Left lobe of liver (tissue), 2 donors: ENCODE results near the gene MAPK10. TPM values are rescaled to one million over a fixed set of nuclear protein-coding genes. Genes with fewer than 3 reads are reported as not detected.
"Not testable (repeated sequence)": the region's sequence is repeated elsewhere in the genome, so short reads cannot be mapped to it uniquely, and the experiment has no call there.

ENCODE experiments used
- ATAC-seq: fragments of 200-7000 bp; cut with Tn5 transposase; one replicate; pipeline ENCODE4 v1.9.1; 2020; ENCODE audit warnings: mild to moderate bottlenecking, moderate library complexity
- DNase-seq: peaks from one replicate; pipeline ENCODE4 v3.0.0-alpha.2; 2020; ENCODE audit warnings: low spot score
- total RNA-seq: library from RNA; stranded (reverse); gene quantifications from one replicate; pipeline ENCODE4 v1.2.1, GENCODE V29; 2021
- donor health status: DM: no; HTN: no; CAD: no; lungs with moderate emphysema.
- donor health status: DM: no; HTN: yes; CAD: no.

Gene MAPK10
- total RNA-seq, 1 donor from 2014 or later: 2.4 TPM

DNA sequence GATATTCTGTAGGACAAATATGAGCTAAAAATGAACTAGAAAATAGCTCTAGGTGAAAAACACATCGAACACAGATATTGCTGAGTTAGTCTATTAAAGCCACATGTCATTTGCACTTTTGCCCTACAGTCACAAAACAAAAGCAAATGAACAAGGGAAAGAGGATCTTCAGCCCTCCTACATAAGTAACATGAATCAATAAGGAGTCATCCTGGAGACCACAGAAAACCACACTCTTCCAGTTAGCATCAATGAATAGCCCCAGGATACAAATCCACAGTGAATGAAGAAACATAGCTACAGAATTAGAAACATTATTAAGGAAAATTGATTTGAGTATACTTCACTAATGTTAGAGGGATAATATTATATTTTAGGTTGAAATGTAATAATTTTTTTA, 311.4 kb downstream of the MAPK10 start:
- ATAC-seq (no peak), DNase-seq (no peak)

DNA sequence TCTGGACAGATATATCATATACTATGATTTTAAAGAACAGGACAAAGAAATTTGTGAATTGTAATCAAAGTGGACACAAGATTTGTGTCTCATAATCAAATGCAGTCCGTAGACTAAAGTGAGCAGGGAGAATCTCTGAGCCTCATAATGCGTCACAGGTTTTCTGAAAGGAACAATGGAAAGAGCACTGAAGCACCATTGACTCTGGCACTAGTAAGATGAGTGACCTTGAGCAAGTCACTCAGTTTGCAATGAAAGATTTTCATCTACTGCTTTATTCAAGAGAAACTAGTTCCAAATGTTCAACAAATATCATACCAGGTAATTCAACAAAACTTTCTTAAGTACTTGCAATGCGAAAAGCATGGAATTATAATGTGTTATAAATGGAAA, 315.3 kb downstream of the MAPK10 start:
- ATAC-seq (no peak), DNase-seq (no peak)

GRCh38 chr4:86043755-86044592, 315.9 kb downstream of the MAPK10 start:
- ATAC-seq: peak; percentile 83
- DNase-seq: no peak

DNA sequence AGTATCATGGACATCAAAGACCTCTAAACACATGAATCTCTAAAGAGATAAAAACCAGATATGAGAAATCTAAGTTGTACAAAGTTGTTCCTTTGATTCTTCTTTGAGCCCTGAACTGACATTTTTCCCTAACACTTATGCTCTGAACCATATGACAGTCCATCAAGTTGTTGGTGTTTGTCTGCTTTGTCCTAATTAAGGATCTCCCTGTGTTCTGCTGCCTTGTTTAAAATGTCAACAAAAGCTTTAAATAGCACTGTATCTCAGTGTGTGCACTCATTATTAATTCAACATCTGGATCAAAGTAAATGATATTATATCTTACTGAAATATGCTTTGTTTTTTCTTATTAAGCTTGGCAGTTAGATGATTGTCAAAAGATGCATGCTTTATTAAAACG, 321.8 kb downstream of the MAPK10 start:
- ATAC-seq: no peak
- DNase-seq: no peak

- ATAC-seq (no peak), DNase-seq (no peak)
These were observed 323.1 kb downstream of the MAPK10 start for GRCh38 chr4:86036736-86037135.

GRCh38 chr4:86035688-86036087, 324.2 kb downstream of the MAPK10 start:
- DNase-seq: no peak
- ATAC-seq: no peak

GRCh38 chr4:86034616-86035015, 325.2 kb downstream of the MAPK10 start:
- no peak for ATAC-seq

DNA sequence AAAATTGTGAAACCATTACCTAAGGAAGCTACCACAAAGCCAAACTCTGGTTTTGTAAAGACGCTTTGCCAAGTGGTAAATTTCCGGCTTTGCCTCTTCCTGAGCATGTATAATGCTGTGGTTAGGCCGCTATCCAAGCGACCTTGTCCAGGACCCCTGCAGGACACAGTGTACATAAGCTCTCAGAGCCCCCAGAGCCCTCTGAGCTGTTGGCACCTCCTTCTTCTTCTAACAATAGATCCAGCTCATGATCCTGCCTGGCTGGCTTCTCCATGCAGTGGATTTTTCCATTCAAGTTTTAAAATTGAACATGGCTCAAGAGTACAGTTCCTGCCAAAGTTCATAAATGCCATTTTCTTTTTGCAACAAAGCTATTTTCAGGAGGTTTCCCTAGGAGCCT, 326.7 kb downstream of the MAPK10 start:
- ATAC-seq: no peak
- no peak for DNase-seq

More at GRCh38 chr4:86034616-86035015, 325.2 kb downstream of the MAPK10 start:
- no peak for DNase-seq

- no peak for DNase-seq
- no peak for ATAC-seq
These were observed 327.3 kb downstream of the MAPK10 start for GRCh38 chr4:86032476-86033022.

DNA sequence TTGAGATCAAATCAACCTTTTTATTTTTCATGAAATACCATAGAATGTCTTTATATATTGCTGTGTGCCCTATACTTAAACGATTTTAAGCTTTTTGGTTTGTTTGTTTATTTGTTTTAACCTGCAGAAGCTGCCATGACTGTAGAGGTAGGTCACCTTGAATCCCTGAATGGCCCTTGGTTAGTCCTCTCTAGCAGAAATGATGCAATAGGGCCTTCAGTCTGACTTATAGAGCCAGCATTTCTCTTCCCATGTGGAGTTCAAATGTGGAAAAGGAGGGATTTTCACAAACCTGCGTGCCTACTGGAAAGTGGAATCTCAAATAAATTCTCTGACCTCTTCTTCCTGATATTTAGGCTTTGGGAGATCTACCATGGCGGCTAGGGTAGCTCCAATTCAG, 327.9 kb downstream of the MAPK10 start:
- ATAC-seq (no peak), DNase-seq (no peak)

DNA sequence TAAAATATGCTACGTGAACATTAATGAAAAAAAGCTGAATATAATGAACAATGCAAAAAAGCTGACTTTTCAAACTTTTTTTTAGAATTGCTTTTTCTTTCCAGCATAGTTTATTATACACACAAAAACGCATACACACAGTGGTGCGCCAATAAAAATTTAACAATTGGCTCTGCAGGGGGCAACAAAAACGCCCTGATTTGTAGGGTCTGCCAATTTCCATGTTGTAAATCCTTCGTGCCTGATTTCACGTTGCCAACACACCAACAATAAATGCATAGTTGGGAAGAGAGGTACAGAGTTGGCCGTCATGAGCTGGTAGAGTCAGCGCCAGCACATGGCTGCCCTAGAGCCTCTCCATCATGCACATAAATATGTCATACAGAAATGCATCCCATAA, 333.1 kb downstream of the MAPK10 start:
- no peak for DNase-seq
- ATAC-seq: no peak

- DNase-seq, ATAC-seq: not testable (repeated sequence)
These were observed 338.2 kb downstream of the MAPK10 start for GRCh38 chr4:86021671-86022070.

DNA sequence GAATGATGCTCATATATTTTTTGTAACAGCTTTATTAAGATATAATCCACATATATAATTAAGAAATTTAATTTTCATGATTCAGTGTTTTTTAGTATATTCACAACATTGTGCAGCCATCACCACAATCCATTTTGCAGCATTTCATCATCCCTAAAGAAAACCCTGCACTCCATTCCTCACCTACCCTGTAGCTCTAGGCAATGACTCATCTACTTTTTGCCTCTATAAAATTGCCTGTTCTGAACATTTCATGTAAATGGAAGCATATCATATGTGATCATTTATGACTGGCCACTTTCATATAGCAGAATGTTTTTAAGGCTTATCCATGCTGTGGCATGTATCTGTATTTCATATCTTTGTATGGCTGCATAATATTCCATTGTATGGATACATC, 339.9 kb downstream of the MAPK10 start:
- DNase-seq (no peak), ATAC-seq (no peak)

GRCh38 chr4:86019362-86019761, 340.5 kb downstream of the MAPK10 start:
- no peak for DNase-seq

DNA sequence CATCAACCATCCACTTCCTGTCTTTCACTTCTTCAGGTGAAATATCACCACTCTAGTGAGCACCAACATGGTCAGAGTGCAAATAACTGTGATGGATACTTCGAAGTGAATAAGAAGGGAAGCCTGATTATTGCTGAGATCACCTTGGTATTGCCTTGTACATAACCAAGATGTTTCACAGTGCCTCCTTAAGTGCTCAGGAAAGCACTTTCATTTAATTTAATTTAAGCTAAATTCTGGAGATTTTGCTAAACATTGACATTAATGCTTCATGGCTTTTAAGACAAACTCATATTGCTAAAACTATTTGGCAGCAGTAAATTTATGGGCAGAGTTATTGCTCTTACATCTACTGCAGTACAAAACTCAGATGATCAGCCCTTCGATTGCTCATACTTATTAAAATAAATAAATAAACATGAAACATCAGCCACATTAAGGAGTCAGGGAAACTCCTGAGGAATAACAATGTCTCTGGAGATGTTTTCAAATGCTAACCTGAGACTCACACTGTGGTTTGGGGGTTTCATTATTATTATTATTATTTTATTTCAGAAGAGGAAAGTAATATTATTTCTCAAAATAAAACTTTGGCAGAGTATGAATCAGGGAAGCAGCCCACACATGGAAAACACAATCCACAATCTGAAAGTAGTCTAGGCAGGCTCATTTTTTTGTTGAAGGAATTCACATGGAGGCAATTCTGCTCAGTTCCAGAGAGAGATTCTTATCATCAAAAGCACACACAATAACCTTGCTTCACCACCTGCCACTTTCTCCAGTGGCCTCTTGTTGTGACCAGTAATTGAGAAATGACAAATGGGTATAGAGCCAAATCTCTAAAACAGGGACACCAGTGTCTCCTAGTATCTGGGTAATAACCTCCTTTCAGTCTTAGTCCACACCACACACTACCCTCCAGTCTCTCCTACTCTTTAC, 344.2 kb downstream of the MAPK10 start:
- ATAC-seq: no peak
- no peak for DNase-seq

More at GRCh38 chr4:86019362-86019761, 340.5 kb downstream of the MAPK10 start:
- ATAC-seq: no peak

GRCh38 chr4:86014599-86014998, 345.3 kb downstream of the MAPK10 start:
- DNase-seq: no peak
- no peak for ATAC-seq

GRCh38 chr4:86013621-86014020, 346.2 kb downstream of the MAPK10 start:
- DNase-seq: no peak
- no peak for ATAC-seq

GRCh38 chr4:86011117-86011516, 348.7 kb downstream of the MAPK10 start:
- ATAC-seq (no peak), DNase-seq (no peak)

DNA sequence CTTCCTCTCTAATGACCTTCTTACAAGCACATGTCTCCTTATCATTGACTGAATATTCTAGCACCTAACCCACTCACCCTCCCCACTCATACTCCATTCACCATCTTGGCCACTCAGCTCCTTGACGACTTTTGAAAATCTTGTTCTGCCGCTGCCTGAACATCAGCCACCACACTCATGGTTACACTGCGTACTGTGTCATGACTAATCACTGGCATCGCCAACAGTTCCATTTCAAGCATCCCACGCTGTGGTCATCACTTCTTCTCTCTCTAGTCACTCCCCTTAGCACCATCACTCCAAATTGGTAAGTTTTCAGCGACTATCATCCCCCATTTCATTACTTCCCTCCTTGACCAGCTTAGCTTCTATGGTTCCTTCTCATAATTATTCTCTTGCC, 352.8 kb downstream of the MAPK10 start:
- no peak for ATAC-seq

GRCh38 chr4:86006057-86006456, 353.8 kb downstream of the MAPK10 start:
- DNase-seq (no peak), ATAC-seq (no peak)

More for the DNA sequence above, 352.8 kb downstream of the MAPK10 start:
- no peak for DNase-seq

GRCh38 chr4:86004030-86004429, 355.8 kb downstream of the MAPK10 start:
- DNase-seq (no peak), ATAC-seq (no peak)
